ENCODE data around the gene ADGRA1. TPM values are rescaled to one million over a fixed set of nuclear protein-coding genes. Genes with fewer than 3 reads are reported as not detected.

The ADGRA1 gene
- not detected for total RNA-seq
- long read RNA-seq = 0 reads

- Histone ChIP-seq H3K27me3 (peaks cover 69% of the 10 kb centered on the region), H3K4me1 (no peaks in the 10 kb centered on the region), H3K36me3 (no peaks in the 10 kb centered on the region), H3K27ac (no peak within 1 kb of the TSS), H3K9me3 (no peaks in the 10 kb centered on the region), H3K4me3 (no peak within 1 kb of the TSS)
- intact Hi-C loops (cut with DNase I) = no loop called here
- ATAC-seq (no peak), DNase-seq (no peak)
- no peak for TF ChIP-seq CTCF (IDR thresholded peaks at IDR 0.05)
These were observed at the start of gene ADGRA1 for GRCh38 chr10:133087679-133088178. ADGRA1 (plus strand) TSS chr10:133087924; CDS start chr10:133088910, 986 bp downstream.

GRCh38 chr10:133038036-133038823, 49.5 kb upstream of the ADGRA1 start:
- Histone ChIP-seq H3K4me1 (no peaks in the 10 kb centered on the region), H3K36me3 (no peaks in the 10 kb centered on the region), H3K9me3 (no peaks in the 10 kb centered on the region), H3K27me3 (peaks cover 23% of the 10 kb centered on the region), H3K27ac (no peak overlapping the region), H3K4me3 (no peak overlapping the region)
- ATAC-seq = no peak
- TF ChIP-seq CTCF (IDR thresholded peaks at IDR 0.05) = no peak
- DNase-seq = no peak
- intact Hi-C loops (cut with DNase I) = no loop called here

- DNase-seq = no peak
These were observed 48.5 kb upstream of the ADGRA1 start for GRCh38 chr10:133039107-133039802.

GRCh38 chr10:133039803-133040165, 47.9 kb upstream of the ADGRA1 start:
- ATAC-seq (no peak), DNase-seq (no peak)
- no peaks in the 10 kb centered on the region for H3K4me1 ChIP-seq
- no peak overlapping the region for H3K4me3 ChIP-seq
- no peak for TF ChIP-seq CTCF (IDR thresholded peaks at IDR 0.05)
- H3K27me3 ChIP-seq = peaks cover 32% of the 10 kb centered on the region
- no peaks in the 10 kb centered on the region for H3K36me3 ChIP-seq
- no peak overlapping the region for H3K27ac ChIP-seq
- intact Hi-C loops (cut with DNase I) = no loop called here
- no peaks in the 10 kb centered on the region for H3K9me3 ChIP-seq

More at GRCh38 chr10:133039107-133039802, 48.5 kb upstream of the ADGRA1 start:
- intact Hi-C loops (cut with DNase I) = no loop called here
- Histone ChIP-seq H3K27ac (no peak overlapping the region), H3K36me3 (no peaks in the 10 kb centered on the region), H3K9me3 (no peaks in the 10 kb centered on the region), H3K4me1 (no peaks in the 10 kb centered on the region), H3K4me3 (no peak overlapping the region), H3K27me3 (peaks cover 32% of the 10 kb centered on the region)
- ATAC-seq = peak; percentile 11
- no peak for TF ChIP-seq CTCF (IDR thresholded peaks at IDR 0.05)

GRCh38 chr10:133040198-133040597, 47.5 kb upstream of the ADGRA1 start:
- no peak for TF ChIP-seq CTCF (IDR thresholded peaks at IDR 0.05)
- ATAC-seq (no peak), DNase-seq (no peak)
- intact Hi-C loops (cut with DNase I) = no loop called here
- Histone ChIP-seq H3K27me3 (peaks cover 32% of the 10 kb centered on the region), H3K4me1 (no peaks in the 10 kb centered on the region), H3K9me3 (no peaks in the 10 kb centered on the region), H3K4me3 (no peak overlapping the region), H3K36me3 (no peaks in the 10 kb centered on the region), H3K27ac (no peak overlapping the region)

Measured in upper lobe of right lung (tissue), 1 donor.